Effector memory CD4-positive, alpha-beta T cell (primary cell): ENCODE measurements around the gene TEX52.
A peak's percentile ranks its signal among the peaks of the same experiment; 100 is the strongest.

Experiments
- DNase-seq, 3 donors: peaks; one replicate each; pipeline ENCODE4 v3.0.0-alpha.2; 2020
- H3K27ac ChIP-seq: 2 replicates; pipeline ENCODE4 v1.7.0; 2013; ENCODE audit warnings: mild to moderate bottlenecking, low read length, moderate library complexity; ENCODE audit not compliant: insufficient read depth, poor library complexity, severe bottlenecking
- H3K27me3 ChIP-seq: replicated peaks from 2 replicates; pipeline ENCODE4 v1.7.0; 2013; ENCODE audit warnings: mild to moderate bottlenecking, low read length; ENCODE audit not compliant: insufficient read depth, control insufficient read depth, poor library complexity, severe bottlenecking
- H3K36me3 ChIP-seq: 2 replicates; pipeline ENCODE4 v1.7.0; 2013; ENCODE audit warnings: mild to moderate bottlenecking, low read length, moderate library complexity; ENCODE audit not compliant: control insufficient read depth, insufficient read depth
- H3K4me1 ChIP-seq: 2 replicates; pipeline ENCODE4 v1.7.0; 2013; ENCODE audit warnings: low read length, mild to moderate bottlenecking; ENCODE audit not compliant: control insufficient read depth, insufficient read depth, poor library complexity, severe bottlenecking
- H3K4me3 ChIP-seq: 2 replicates; pipeline ENCODE4 v1.7.0; 2013; ENCODE audit warnings: low read length, low read depth, mild to moderate bottlenecking; ENCODE audit not compliant: insufficient read depth, poor library complexity, severe bottlenecking
- H3K9me3 ChIP-seq: 2 replicates; pipeline ENCODE4 v1.7.0; 2013; ENCODE audit warnings: mild to moderate bottlenecking, low read length, moderate library complexity; ENCODE audit not compliant: control insufficient read depth

Gene TEX52

GRCh38 chr12:2854669-2855453, 2.0 kb downstream of the TEX52 start:
- Histone ChIP-seq H3K4me1 (no peaks in the 10 kb centered on the region), H3K27ac (no peak overlapping the region), H3K36me3 (peaks cover 10% of the 10 kb centered on the region), H3K4me3 (no peak overlapping the region), H3K9me3 (no peaks in the 10 kb centered on the region), H3K27me3 (no peaks in the 10 kb centered on the region)
- no peak for DNase-seq

GRCh38 chr12:2853626-2854025, 3.2 kb downstream of the TEX52 start:
- peaks cover 11% of the 10 kb centered on the region for H3K36me3 ChIP-seq
- H3K4me3 ChIP-seq: no peak overlapping the region
- H3K27me3 ChIP-seq: no peaks in the 10 kb centered on the region
- peak in 1 of 3 donors; percentile 10 for DNase-seq
- no peaks in the 10 kb centered on the region for H3K9me3 ChIP-seq
- no peak overlapping the region for H3K27ac ChIP-seq
- H3K4me1 ChIP-seq: no peaks in the 10 kb centered on the region

GRCh38 chr12:2851931-2852330, 4.9 kb downstream of the TEX52 start:
- Histone ChIP-seq H3K27me3 (no peaks in the 10 kb centered on the region), H3K36me3 (peaks cover 8% of the 10 kb centered on the region), H3K4me1 (no peaks in the 10 kb centered on the region), H3K4me3 (no peak overlapping the region), H3K27ac (no peak overlapping the region), H3K9me3 (no peaks in the 10 kb centered on the region)
- no peak for DNase-seq

- no peak for DNase-seq
- Histone ChIP-seq H3K36me3 (peaks cover 21% of the 10 kb centered on the region), H3K4me3 (no peak overlapping the region), H3K4me1 (no peaks in the 10 kb centered on the region), H3K9me3 (no peaks in the 10 kb centered on the region), H3K27me3 (no peaks in the 10 kb centered on the region), H3K27ac (no peak overlapping the region)
Observed at GRCh38 chr12:2845280-2845679, 11.6 kb downstream of the TEX52 start.

- Histone ChIP-seq H3K27me3 (no peaks in the 10 kb centered on the region), H3K36me3 (peaks cover 21% of the 10 kb centered on the region), H3K27ac (no peak overlapping the region), H3K4me1 (no peaks in the 10 kb centered on the region), H3K4me3 (no peak overlapping the region), H3K9me3 (no peaks in the 10 kb centered on the region)
- DNase-seq: no peak
Observed at GRCh38 chr12:2844786-2845185, 12.1 kb downstream of the TEX52 start.

GRCh38 chr12:2842948-2843347, 13.9 kb downstream of the TEX52 start:
- H3K4me3 ChIP-seq: no peak overlapping the region
- H3K27me3 ChIP-seq: no peaks in the 10 kb centered on the region
- no peaks in the 10 kb centered on the region for H3K9me3 ChIP-seq
- no peaks in the 10 kb centered on the region for H3K4me1 ChIP-seq
- no peak for DNase-seq
- no peak overlapping the region for H3K27ac ChIP-seq
- peaks cover 27% of the 10 kb centered on the region for H3K36me3 ChIP-seq

GRCh38 chr12:2841056-2841650, 15.7 kb downstream of the TEX52 start:
- no peaks in the 10 kb centered on the region for H3K4me1 ChIP-seq
- H3K36me3 ChIP-seq: peaks cover 26% of the 10 kb centered on the region

GRCh38 chr12:2836574-2836973, 20.3 kb downstream of the TEX52 start:
- Histone ChIP-seq H3K4me1 (no peaks in the 10 kb centered on the region), H3K9me3 (no peaks in the 10 kb centered on the region), H3K4me3 (no peak overlapping the region), H3K27ac (no peak overlapping the region), H3K36me3 (peaks cover 15% of the 10 kb centered on the region), H3K27me3 (no peaks in the 10 kb centered on the region)
- DNase-seq: no peak

More at GRCh38 chr12:2841056-2841650, 15.7 kb downstream of the TEX52 start:
- H3K27me3 ChIP-seq: no peaks in the 10 kb centered on the region
- no peak overlapping the region for H3K27ac ChIP-seq
- H3K9me3 ChIP-seq: no peaks in the 10 kb centered on the region
- no peak for DNase-seq
- H3K4me3 ChIP-seq: no peak overlapping the region

GRCh38 chr12:2835691-2836403, 21.0 kb downstream of the TEX52 start:
- peaks cover 15% of the 10 kb centered on the region for H3K36me3 ChIP-seq

More at GRCh38 chr12:2835691-2836403, 21.0 kb downstream of the TEX52 start:
- no peaks in the 10 kb centered on the region for H3K27me3 ChIP-seq
- no peak overlapping the region for H3K4me3 ChIP-seq
- no peak overlapping the region for H3K27ac ChIP-seq
- H3K9me3 ChIP-seq: no peaks in the 10 kb centered on the region
- H3K4me1 ChIP-seq: no peaks in the 10 kb centered on the region
- no peak for DNase-seq
